ENCODE measurements around the gene NTM. TPM values are rescaled to one million over a fixed set of nuclear protein-coding genes. Genes with fewer than 3 reads are reported as not detected.

NTM gene
- total RNA-seq, 6 donors from 2014 or later = 4.1 to 151 (median 115) TPM

- Histone ChIP-seq H3K9me3 (no peaks in the 10 kb centered on the region), H3K4me3 (no peak overlapping the region), H3K27me3 (no peaks in the 10 kb centered on the region), H3K4me1 (no peaks in the 10 kb centered on the region), H3K36me3 (no peaks in the 10 kb centered on the region), H3K27ac (no peak overlapping the region)
- DNase-seq (no peak), ATAC-seq (ENCODE audit: low FRiP score in 2 of 2) (no peak)
- 75 to 82% methylated on average over 10 of the region's 10 CpGs for WGBS, 2 donors
- TF ChIP-seq CTCF (IDR thresholded peaks at IDR 0.05) = no peak
- TF ChIP-seq POLR2A (IDR thresholded peaks at IDR 0.05) = no peak
- no peak for TF ChIP-seq POLR2AphosphoS5 (IDR thresholded peaks at IDR 0.05)
- no peak for TF ChIP-seq EP300 (IDR thresholded peaks at IDR 0.05)
Measured at GRCh38 chr11:132310390-132311375, 940.3 kb downstream of the NTM start.

GRCh38 chr11:132311703-132312102 lies 941.3 kb downstream of the NTM start:
- Histone ChIP-seq H3K9me3 (no peaks in the 10 kb centered on the region), H3K4me1 (no peaks in the 10 kb centered on the region), H3K27me3 (no peaks in the 10 kb centered on the region), H3K36me3 (no peaks in the 10 kb centered on the region), H3K27ac (no peak overlapping the region), H3K4me3 (no peak overlapping the region)
- WGBS, 2 donors = 82 to 92% methylated on average over 2 of the region's 2 CpGs
- no peak for ATAC-seq (ENCODE audit: low FRiP score in 2 of 2)
- no peak for TF ChIP-seq CTCF (IDR thresholded peaks at IDR 0.05)
- TF ChIP-seq POLR2A (IDR thresholded peaks at IDR 0.05) = no peak
- no peak for TF ChIP-seq EP300 (IDR thresholded peaks at IDR 0.05)
- TF ChIP-seq POLR2AphosphoS5 (IDR thresholded peaks at IDR 0.05) = no peak
- DNase-seq = no peak

- H3K27ac ChIP-seq = no peak overlapping the region
- H3K4me3 ChIP-seq = no peak overlapping the region
- WGBS, 2 donors = 83 to 84% methylated on average over 5 of the region's 5 CpGs
- DNase-seq (no peak), ATAC-seq (ENCODE audit: low FRiP score in 2 of 2) (no peak)
- TF ChIP-seq POLR2A (IDR thresholded peaks at IDR 0.05) (no peak), CTCF (IDR thresholded peaks at IDR 0.05) (no peak), EP300 (IDR thresholded peaks at IDR 0.05) (no peak), POLR2AphosphoS5 (IDR thresholded peaks at IDR 0.05) (no peak)
- no peaks in the 10 kb centered on the region for H3K36me3 ChIP-seq
- H3K9me3 ChIP-seq = no peaks in the 10 kb centered on the region
- no peaks in the 10 kb centered on the region for H3K4me1 ChIP-seq
- H3K27me3 ChIP-seq = no peaks in the 10 kb centered on the region
Measured at GRCh38 chr11:132312161-132312560, 941.7 kb downstream of the NTM start.

GRCh38 chr11:132312701-132313111 lies 942.3 kb downstream of the NTM start:
- H3K27me3 ChIP-seq = no peaks in the 10 kb centered on the region
- H3K4me1 ChIP-seq = no peaks in the 10 kb centered on the region
- 32 to 37% methylated on average over 8 of the region's 8 CpGs for WGBS, 2 donors
- no peak overlapping the region for H3K4me3 ChIP-seq
- ATAC-seq (ENCODE audit: low FRiP score in 2 of 2) (peak in 1 of 2 donors; percentile 49), DNase-seq (no peak)
- H3K36me3 ChIP-seq = no peaks in the 10 kb centered on the region
- H3K9me3 ChIP-seq = no peaks in the 10 kb centered on the region
- peak in 2 of 6 experiments; percentile 24 to 25 for TF ChIP-seq CTCF (IDR thresholded peaks at IDR 0.05)
- TF ChIP-seq POLR2AphosphoS5 (IDR thresholded peaks at IDR 0.05) = no peak
- no peak overlapping the region for H3K27ac ChIP-seq
